GM19025 (cell line): ENCODE data around the gene ACTRT2.

Experiments used
- ATAC-seq: cut with Tn5 transposase; IDR thresholded peaks from one replicate; pipeline ENCODE4 v1.9.1; 2021; ENCODE audit warnings: mild to moderate bottlenecking, low read depth, moderate library complexity; ENCODE audit not compliant: unreplicated experiment

Gene ACTRT2

GRCh38 chr1:3065396-3065795 is 44.1 kb downstream of the ACTRT2 start:
- ATAC-seq, result no peak

- ATAC-seq, result no peak
Observed at GRCh38 chr1:3065797-3066196, 44.5 kb downstream of the ACTRT2 start.

- ATAC-seq, result no peak
Observed at GRCh38 chr1:3066250-3066711, 45.0 kb downstream of the ACTRT2 start.

- ATAC-seq, result no peak
Observed at GRCh38 chr1:3066826-3067225, 45.6 kb downstream of the ACTRT2 start.

GRCh38 chr1:3067301-3067670 is 46.0 kb downstream of the ACTRT2 start:
- ATAC-seq, result no peak

GRCh38 chr1:3067671-3068563 is 46.6 kb downstream of the ACTRT2 start:
- ATAC-seq, result no peak

- no peak for ATAC-seq
Observed at GRCh38 chr1:3068564-3069431, 47.5 kb downstream of the ACTRT2 start, which contains the start of gene PRDM16. TSS of gene PRDM16 (plus strand) at chr1:3069203. CDS start at chr1:3069260, 57 bp downstream.

- no peak for ATAC-seq
Observed at GRCh38 chr1:3069491-3070308, 48.4 kb downstream of the ACTRT2 start.

GRCh38 chr1:3070309-3070643 is 49.0 kb downstream of the ACTRT2 start:
- ATAC-seq, result no peak

GRCh38 chr1:3070644-3071564 is 49.6 kb downstream of the ACTRT2 start:
- ATAC-seq, result no peak

- ATAC-seq, result no peak
Observed at GRCh38 chr1:3071565-3072390, 50.5 kb downstream of the ACTRT2 start.
